SU-DHL-6 (cell line): Measurements from ENCODE around the gene SEMA3C.

Experiments used
- H2AFZ ChIP-seq: fragments of 200-600 bp; sonication (generic); 2 replicates; pipeline ENCODE4 v1.6.1; 2014; ENCODE audit warnings: low read depth, mild to moderate bottlenecking, moderate library complexity, mixed read lengths, antibody characterized with exemption, low read length; ENCODE audit not compliant: severe bottlenecking
- H3F3A ChIP-seq: fragments of 200-600 bp; shearing (Covaris generic); 2 replicates; pipeline ENCODE4 v1.6.0; 2016; ENCODE audit warnings: antibody characterized with exemption, mild to moderate bottlenecking; ENCODE audit not compliant: insufficient read depth
- H3K27ac ChIP-seq: fragments of 200-600 bp; sonication (generic); 2 replicates; pipeline ENCODE4 v1.5.1; 2016; ENCODE audit warnings: low read depth, mild to moderate bottlenecking, low read length, moderate library complexity, mixed read lengths
- H3K27me3 ChIP-seq: fragments of 200-600 bp; sonication (generic), shearing (Covaris generic); 2 replicates; pipeline ENCODE4 v1.6.0; 2014; ENCODE audit warnings: mild to moderate bottlenecking, low read length
- H3K36me3 ChIP-seq: fragments of 200-600 bp; sonication (generic); 2 replicates; pipeline ENCODE4 v1.6.1; 2014; ENCODE audit warnings: mild to moderate bottlenecking, low read length, mixed read lengths
- H3K4me2 ChIP-seq: fragments of 300-600, 200-600 bp; shearing (Covaris generic), sonication (generic); 2 replicates; pipeline ENCODE4 v1.6.0; 2014; ENCODE audit warnings: low read length, low read depth, mild to moderate bottlenecking; ENCODE audit not compliant: poor library complexity, severe bottlenecking
- H3K4me3 ChIP-seq: fragments of 200-600 bp; sonication (generic); 2 replicates; pipeline ENCODE4 v1.5.1; 2014; ENCODE audit warnings: antibody characterized with exemption, low read length, mild to moderate bottlenecking, mixed read lengths; ENCODE audit not compliant: insufficient read depth, poor library complexity, severe bottlenecking
- H3K79me2 ChIP-seq: fragments of 200-600 bp; sonication (generic); 2 replicates; pipeline ENCODE4 v1.6.1; 2014; ENCODE audit warnings: mild to moderate bottlenecking, low read length, moderate library complexity; ENCODE audit not compliant: insufficient read depth
- H3K9ac ChIP-seq: fragments of 200-600 bp; sonication (generic); 2 replicates; pipeline ENCODE4 v1.7.0; 2014; ENCODE audit warnings: mild to moderate bottlenecking, low read length
- H3K9me2 ChIP-seq: fragments of 200-600 bp; sonication (generic); replicated peaks from 2 replicates; pipeline ENCODE4 v1.6.1; 2014; ENCODE audit warnings: low read length; ENCODE audit not compliant: insufficient read depth
- H3K9me3 ChIP-seq: fragments of 200-600 bp; sonication (generic); 2 replicates; pipeline ENCODE4 v1.6.1; 2014; ENCODE audit warnings: low read length, mixed read lengths; ENCODE audit not compliant: insufficient read depth
- H4K20me1 ChIP-seq: fragments of 200-600 bp; sonication (generic); 2 replicates; pipeline ENCODE4 v1.6.1; 2014; ENCODE audit warnings: low read depth, mild to moderate bottlenecking, antibody characterized with exemption, low read length, moderate library complexity, mixed read lengths
- CTCF ChIP-seq: fragments of 200-600 bp; sonication (generic); IDR thresholded peaks from one replicate; pipeline ENCODE4 v1.5.1; 2017; ENCODE audit warnings: antibody characterized with exemption, mild to moderate bottlenecking, low read length, moderate library complexity; ENCODE audit not compliant: insufficient read depth, poor library complexity, severe bottlenecking
- EZH2phosphoT487 ChIP-seq: fragments of 200-600 bp; sonication (generic), shearing (Covaris generic); conservative IDR thresholded peaks from 2 replicates; pipeline ENCODE4 v1.6.1; 2018; ENCODE audit warnings: mild to moderate bottlenecking, antibody characterized with exemption, low read length, moderate library complexity, mixed read lengths

SEMA3C gene

GRCh38 chr7:80842022-80842790, 76.6 kb downstream of the SEMA3C start:
- Histone ChIP-seq H3K4me3 (no peak overlapping the region), H3K9me2 (no peaks in the 10 kb centered on the region), H3K9me3 (no peaks in the 10 kb centered on the region), H3K27ac (no peak overlapping the region), H3K79me2 (no peaks in the 10 kb centered on the region), H4K20me1 (no peaks in the 10 kb centered on the region), H3F3A (no peaks in the 10 kb centered on the region), H3K27me3 (no peaks in the 10 kb centered on the region), H3K9ac (no peak overlapping the region), H3K36me3 (no peaks in the 10 kb centered on the region), H2AFZ (no peak overlapping the region), H3K4me2 (no peak overlapping the region)
- no peak for TF ChIP-seq CTCF
- no peak for TF ChIP-seq EZH2phosphoT487

GRCh38 chr7:80841423-80841955, 77.4 kb downstream of the SEMA3C start:
- H3K4me2 ChIP-seq, result no peak overlapping the region
- no peaks in the 10 kb centered on the region for H3K36me3 ChIP-seq
- H3K4me3 ChIP-seq, result no peak overlapping the region
- no peaks in the 10 kb centered on the region for H3K27me3 ChIP-seq
- H3F3A ChIP-seq, result no peaks in the 10 kb centered on the region
- no peak overlapping the region for H3K9ac ChIP-seq
- no peaks in the 10 kb centered on the region for H3K79me2 ChIP-seq
- H3K9me3 ChIP-seq, result no peaks in the 10 kb centered on the region
- H3K27ac ChIP-seq, result no peak overlapping the region
- H4K20me1 ChIP-seq, result no peaks in the 10 kb centered on the region
- TF ChIP-seq EZH2phosphoT487 (no peak), CTCF (no peak)
- H2AFZ ChIP-seq, result no peak overlapping the region
- H3K9me2 ChIP-seq, result no peaks in the 10 kb centered on the region

GRCh38 chr7:80840681-80841080, 78.2 kb downstream of the SEMA3C start:
- Histone ChIP-seq H3K27ac (no peak overlapping the region), H3K9me3 (no peaks in the 10 kb centered on the region), H3K9me2 (no peaks in the 10 kb centered on the region), H2AFZ (no peak overlapping the region), H3K27me3 (no peaks in the 10 kb centered on the region), H3K36me3 (no peaks in the 10 kb centered on the region), H3K79me2 (no peaks in the 10 kb centered on the region), H3K4me3 (no peak overlapping the region), H4K20me1 (no peaks in the 10 kb centered on the region), H3K9ac (no peak overlapping the region), H3F3A (no peaks in the 10 kb centered on the region), H3K4me2 (no peak overlapping the region)
- TF ChIP-seq EZH2phosphoT487, result no peak
- no peak for TF ChIP-seq CTCF
